Occipital lobe (tissue), 3 donors: ENCODE results near the gene ITSN2. TPM values are rescaled to one million over a fixed set of nuclear protein-coding genes. Genes with fewer than 3 reads are reported as not detected.

Experiments used
- DNase-seq: peaks from one replicate; lab custom pipeline; 2025; lab: John Stamatoyannopoulos, UW
- small RNA-seq: library from RNA; depleted of rRNA; stranded (forward); fragments of <200 nt; gene quantifications from one replicate; pipeline ENCODE3, GENCODE V24; 2014
- total RNA-seq: library from RNA; depleted of rRNA; stranded (reverse); fragments of >200 nt; gene quantifications from one replicate; pipeline ENCODE4 v1.2.3, GENCODE V29; 2014

ITSN2 gene
- total RNA-seq, 1 donor from 2014 or later = 29.8 TPM

DNA sequence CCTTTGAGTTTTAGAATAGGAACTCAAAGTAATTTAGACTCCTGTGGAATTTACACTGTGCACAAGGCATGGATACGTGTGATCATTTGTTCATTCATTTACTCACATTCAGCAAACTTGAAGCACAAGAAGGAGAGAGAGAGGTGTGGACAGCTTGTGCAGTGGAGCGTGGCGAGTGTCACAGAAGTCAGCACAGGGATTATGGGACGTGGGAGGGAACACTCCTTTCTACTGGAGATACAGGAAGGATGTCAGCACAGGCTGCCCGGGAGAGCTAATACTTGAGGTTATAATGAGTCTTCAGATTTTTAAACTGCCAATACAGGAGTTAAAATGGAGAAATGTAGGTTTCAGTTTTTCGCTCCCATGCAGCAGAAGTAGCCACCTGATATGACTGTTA is 178.5 kb downstream of the ITSN2 start:
- DNase-seq = no peak

DNA sequence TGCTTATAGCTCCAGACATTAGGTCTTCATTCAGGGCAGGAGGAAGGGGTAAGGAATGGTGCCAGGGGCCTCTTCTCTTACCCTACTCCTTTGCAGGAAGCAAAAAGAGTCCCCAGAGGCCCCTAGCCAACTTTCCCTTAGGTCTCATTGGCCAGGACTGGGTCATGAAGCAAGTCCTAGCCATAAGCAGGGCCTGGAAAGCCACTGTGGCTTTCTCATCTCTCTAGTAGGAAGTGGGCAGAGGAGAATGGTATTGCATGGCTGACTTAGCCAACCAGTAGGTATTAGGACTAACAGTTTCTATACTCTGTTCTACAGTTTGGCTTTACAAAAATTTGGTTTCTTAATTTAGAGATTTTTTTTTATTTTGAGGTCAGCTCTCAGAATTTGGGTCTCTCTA is 180.7 kb downstream of the ITSN2 start:
- no peak for DNase-seq

DNA sequence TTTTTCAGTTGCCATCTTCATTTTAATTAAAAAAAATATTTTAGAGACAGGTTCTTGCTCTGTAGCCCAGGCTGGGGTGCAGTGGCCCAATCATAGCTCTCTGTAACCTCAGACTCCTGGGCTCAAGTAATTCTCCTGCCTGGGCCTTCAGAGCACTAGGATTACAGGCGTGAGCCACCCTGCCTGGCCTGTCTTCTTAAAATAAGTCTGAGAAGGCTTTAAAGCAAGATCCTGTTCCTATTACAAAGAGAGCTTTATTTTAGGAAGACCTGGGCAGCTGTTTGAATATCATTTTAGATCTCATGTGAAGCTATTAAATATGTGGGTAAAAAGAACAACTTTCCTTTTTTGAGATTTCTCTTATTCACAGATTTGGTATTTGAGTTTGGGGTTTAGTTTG is 184.0 kb downstream of the ITSN2 start:
- DNase-seq = no peak

GRCh38 chr2:24175631-24176187 is 184.6 kb downstream of the ITSN2 start:
- DNase-seq = no peak

GRCh38 chr2:24174851-24175277 is 185.5 kb downstream of the ITSN2 start, which contains the start of gene FAM228A:
TSS of gene FAM228A (plus strand) at chr2:24175053. CDS start at chr2:24175481, 428 bp downstream.
- no peak for DNase-seq

GRCh38 chr2:24169023-24169422 is 191.3 kb downstream of the ITSN2 start:
- no peak for DNase-seq

DNA sequence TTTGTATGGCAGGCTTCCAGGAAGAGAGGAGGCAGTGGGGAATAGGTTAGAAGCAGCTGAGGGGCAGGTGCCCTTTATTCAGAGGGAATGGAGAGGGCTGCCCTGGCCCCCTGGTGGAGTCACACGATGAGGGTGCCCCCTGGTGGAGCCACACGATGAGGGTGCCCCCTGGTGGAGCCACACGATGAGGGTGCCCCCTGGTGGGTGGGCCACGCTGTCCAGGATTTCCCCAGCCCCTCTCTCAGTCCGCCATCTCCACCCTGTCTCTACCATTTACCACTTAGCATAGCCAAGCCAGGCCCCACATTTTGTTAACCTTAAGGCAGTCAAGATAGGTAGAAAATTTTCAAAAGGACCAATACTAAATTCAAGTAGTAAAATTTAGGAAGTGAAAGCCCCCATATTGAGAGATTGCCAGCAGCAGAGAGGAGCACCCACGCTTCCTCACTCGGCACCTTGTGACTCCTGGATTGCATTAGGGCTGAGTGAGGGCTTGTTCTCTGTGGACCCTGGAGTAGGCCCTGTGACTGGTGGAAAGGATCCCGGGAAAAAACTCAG is 195.8 kb downstream of the ITSN2 start:
- DNase-seq = no peak

- no peak for DNase-seq
Observed at GRCh38 chr2:24163601-24164000, 196.7 kb downstream of the ITSN2 start.

DNA sequence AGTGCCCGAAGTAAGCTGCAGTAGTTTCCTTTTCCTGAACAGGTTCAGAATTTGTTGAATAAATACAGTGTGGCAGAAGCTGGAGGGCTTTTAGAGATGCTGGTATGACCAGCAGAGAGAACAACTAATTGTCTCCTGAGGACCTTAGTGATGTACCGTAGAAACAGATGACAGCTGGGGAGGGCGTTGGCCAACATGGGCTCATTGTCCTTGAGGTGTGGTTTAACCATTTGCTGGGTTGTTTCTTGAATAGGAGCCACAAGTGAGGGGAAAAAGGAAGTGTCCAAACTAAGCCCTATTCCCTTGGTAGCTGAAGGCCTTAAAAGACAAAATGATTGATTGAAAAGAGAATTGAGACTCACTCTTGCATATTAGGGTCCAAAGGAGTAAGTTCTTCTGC is 197.2 kb downstream of the ITSN2 start:
- DNase-seq = no peak

DNA sequence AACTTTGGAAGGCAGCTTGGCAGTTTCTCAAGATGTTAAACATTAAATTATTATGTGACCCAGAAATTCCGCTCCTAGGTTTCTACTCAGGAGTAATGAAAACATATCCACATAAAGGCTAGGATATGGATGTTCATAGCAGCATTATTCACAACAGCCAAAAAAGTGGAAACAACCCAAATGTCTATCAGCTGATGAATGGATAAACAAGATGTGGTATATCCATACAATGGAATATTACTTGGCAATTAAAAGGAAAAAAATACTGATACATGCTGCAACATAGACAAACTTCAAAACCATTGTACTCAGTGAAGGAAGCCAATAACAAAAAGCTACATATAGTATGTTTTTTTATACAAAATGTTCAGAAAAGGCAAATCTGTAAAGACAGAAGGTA is 197.8 kb downstream of the ITSN2 start:
- no peak for DNase-seq

DNA sequence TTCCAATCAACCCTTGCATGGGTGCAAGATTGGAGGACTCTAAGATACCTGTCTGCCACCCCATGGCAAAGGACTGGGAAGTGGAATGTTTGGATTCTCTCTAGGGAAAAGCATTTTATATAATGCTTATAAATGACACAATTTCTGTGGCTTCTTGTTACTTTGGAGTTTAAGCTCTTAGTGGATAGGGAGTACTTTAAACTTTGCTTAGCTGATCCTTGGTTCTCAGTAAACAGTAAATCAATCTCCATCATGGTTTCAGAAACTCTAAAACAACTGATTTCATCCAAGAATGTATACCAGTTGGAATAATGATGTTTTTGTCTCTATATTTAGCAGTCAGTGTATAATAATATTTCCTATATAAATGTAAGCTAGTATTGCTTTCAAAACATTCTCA is 199.6 kb downstream of the ITSN2 start:
- no peak for DNase-seq

DNA sequence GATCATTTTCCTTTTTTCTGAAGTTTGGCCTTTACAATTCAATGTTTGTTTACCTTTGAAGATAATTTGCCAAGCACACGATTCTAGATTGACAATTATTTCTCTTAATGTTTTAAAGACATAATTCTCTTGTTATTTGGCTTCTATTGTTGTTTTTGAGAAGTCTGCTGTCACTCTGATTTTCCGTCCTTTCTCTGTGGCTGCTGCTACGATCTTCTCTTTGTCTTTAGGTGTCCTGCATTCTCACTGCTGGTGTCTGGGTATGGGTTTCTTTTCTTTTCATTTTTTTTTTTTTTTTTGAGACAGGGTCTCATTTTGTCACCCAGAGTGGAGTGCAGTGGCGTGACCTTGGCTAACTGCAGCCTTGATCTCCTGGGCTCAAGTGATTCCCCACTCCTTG is 200.6 kb downstream of the ITSN2 start:
- DNase-seq = no peak

GRCh38 chr2:24158131-24158530 is 202.2 kb downstream of the ITSN2 start:
- DNase-seq = no peak

DNA sequence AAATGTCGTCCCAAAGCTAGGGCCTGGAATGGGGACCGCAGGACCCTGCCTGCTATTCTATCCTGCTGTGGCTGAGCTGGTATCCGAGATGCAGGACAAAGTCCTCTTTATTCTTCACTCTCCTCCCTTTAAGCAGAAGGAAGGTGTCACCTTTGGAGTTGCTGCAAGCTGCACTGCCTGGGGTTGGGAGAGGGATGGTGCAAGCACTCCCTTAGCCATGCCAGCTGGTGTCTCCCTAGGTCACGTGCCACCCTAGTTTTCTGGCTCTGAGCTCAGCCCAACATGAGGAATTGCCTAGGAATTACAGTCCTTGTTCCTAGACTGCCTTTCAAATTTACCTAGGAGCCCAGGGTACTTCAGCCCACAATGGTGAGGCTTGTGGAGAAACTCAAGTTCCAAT is 206.9 kb downstream of the ITSN2 start:
- DNase-seq = no peak

Small RNAs within 50 kb of the gene (small RNA-seq; reads per million reads assigned to genes)
- gene HMGN2P20 (not detected), gene RF00602 (not detected)

Other genes with a start within 250 kb of the ITSN2 start
- 0.47 TPM for gene PFN4, start 237.2 kb downstream of the ITSN2 start, total RNA-seq
- 109 TPM for gene FAM228B, start 237.1 kb downstream of the ITSN2 start, total RNA-seq
- 3.9 TPM for gene FAM228A, start 185.5 kb downstream of the ITSN2 start, total RNA-seq
- gene NCOA1, start 130.7 kb upstream of the ITSN2 start, total RNA-seq = 148 TPM